Mononuclear cell (primary cell): Measurements from ENCODE around the gene CDC42EP1. TPM values are rescaled to one million over a fixed set of nuclear protein-coding genes. Genes with fewer than 3 reads are reported as not detected.
"Not testable (repeated sequence)": the region's sequence is repeated elsewhere in the genome, so short reads cannot be mapped to it uniquely, and the experiment has no call there.

Experiments
- H3K27me3 ChIP-seq: 2 replicates; pipeline ENCODE4 v1.6.0; 2011; ENCODE audit warnings: low read length, control low read depth; ENCODE audit not compliant: insufficient read depth
- H3K4me1 ChIP-seq: 2 replicates; pipeline ENCODE4 v1.5.1; 2011; ENCODE audit warnings: mild to moderate bottlenecking, low read length, control low read depth; ENCODE audit not compliant: insufficient read depth
- H3K4me3 ChIP-seq: 2 replicates; pipeline ENCODE4 v1.5.1; 2011; ENCODE audit warnings: mild to moderate bottlenecking, low read length, moderate library complexity
- H3K9me3 ChIP-seq: 2 replicates; pipeline ENCODE4 v1.5.1; 2011; ENCODE audit warnings: low read depth, mild to moderate bottlenecking, control low read depth, low read length
- total RNA-seq: library from RNA; depleted of rRNA; stranded (reverse); fragments of >200 nt; gene quantifications from one replicate; pipeline ENCODE4 v1.2.3, GENCODE V29; 2012

CDC42EP1 gene
- total RNA-seq, 1 donor, result 0.42 TPM

- Histone ChIP-seq H3K27me3 (peaks cover 8% of the 10 kb centered on the region), H3K4me1 (peaks cover 7% of the 10 kb centered on the region), H3K9me3 (no peaks in the 10 kb centered on the region), H3K4me3 (no peak overlapping the region)
These were observed 34.4 kb upstream of the CDC42EP1 start for GRCh38 chr22:37525746-37526350.

- Histone ChIP-seq H3K27me3 (peaks cover 3% of the 10 kb centered on the region), H3K4me1 (peaks cover 7% of the 10 kb centered on the region), H3K9me3 (no peaks in the 10 kb centered on the region), H3K4me3 (no peak overlapping the region)
These were observed 33.9 kb upstream of the CDC42EP1 start for GRCh38 chr22:37526376-37526775.

DNA sequence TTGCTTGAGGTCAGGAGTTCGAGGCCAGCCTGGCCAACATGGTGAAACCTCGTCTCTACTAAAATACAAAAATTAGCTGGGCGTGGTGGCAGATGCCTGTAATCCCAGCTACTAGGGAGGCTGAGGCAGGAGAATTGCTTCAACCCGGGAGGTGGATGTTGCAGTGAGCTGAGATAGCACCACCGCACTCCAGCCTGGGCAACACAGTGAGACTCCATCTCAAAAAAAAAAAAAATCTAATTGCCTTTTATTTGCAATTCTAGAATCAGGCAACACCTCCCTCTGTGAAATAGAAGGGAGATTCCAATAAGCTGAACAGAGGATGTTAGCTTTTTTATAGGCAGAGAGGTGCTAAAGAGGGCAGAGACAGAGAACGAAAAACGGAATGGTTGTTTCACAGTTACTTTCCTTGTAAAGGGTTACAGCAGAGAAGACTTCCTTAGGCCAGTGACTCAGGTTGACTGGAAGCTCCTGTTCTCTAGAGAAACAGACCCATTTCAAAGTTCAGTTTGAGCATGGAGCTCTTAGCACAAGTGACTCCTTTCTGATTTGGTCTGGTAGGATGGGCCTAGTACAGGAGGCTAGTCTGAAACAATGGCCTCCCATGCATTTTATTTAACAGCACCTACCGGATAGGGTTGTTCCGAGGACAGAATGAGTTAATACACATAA lies 33.1 kb upstream of the CDC42EP1 start:
- H3K9me3 ChIP-seq, H3K4me1 ChIP-seq, H3K4me3 ChIP-seq, H3K27me3 ChIP-seq: not testable (repeated sequence)

GRCh38 chr22:37527952-37528351 lies 32.3 kb upstream of the CDC42EP1 start:
- not testable (repeated sequence) for H3K4me3 ChIP-seq, H3K9me3 ChIP-seq, H3K27me3 ChIP-seq, H3K4me1 ChIP-seq

- no peak overlapping the region for H3K4me3 ChIP-seq
- H3K27me3 ChIP-seq, result no peaks in the 10 kb centered on the region
- peaks cover 13% of the 10 kb centered on the region for H3K4me1 ChIP-seq
- no peaks in the 10 kb centered on the region for H3K9me3 ChIP-seq
These were observed 30.5 kb upstream of the CDC42EP1 start for GRCh38 chr22:37529652-37530345.

DNA sequence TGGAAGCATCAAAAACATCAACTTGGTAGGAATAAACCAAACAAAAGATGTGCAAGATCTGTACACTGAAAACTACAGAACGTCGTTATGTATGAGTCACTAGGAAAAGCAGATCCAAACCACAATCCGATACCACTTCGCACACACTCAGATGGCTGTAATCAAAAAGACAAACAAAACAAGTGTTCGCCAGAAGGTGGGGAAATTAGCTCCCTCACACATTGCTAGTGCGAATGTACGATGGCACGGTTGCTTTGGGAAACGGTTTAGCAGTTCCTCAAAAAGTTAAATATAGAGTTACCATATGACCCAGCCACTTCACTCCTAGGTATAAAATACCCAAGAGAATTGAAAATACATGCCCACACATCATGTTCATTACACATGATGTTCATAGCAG lies 26.3 kb upstream of the CDC42EP1 start:
- Histone ChIP-seq H3K4me1 (peaks cover 22% of the 10 kb centered on the region), H3K27me3 (no peaks in the 10 kb centered on the region), H3K4me3 (no peak overlapping the region), H3K9me3 (no peaks in the 10 kb centered on the region)

- no peaks in the 10 kb centered on the region for H3K27me3 ChIP-seq
- H3K4me1 ChIP-seq, result peaks cover 26% of the 10 kb centered on the region
- no peaks in the 10 kb centered on the region for H3K9me3 ChIP-seq
- no peak overlapping the region for H3K4me3 ChIP-seq
These were observed 25.8 kb upstream of the CDC42EP1 start for GRCh38 chr22:37534445-37534844.

GRCh38 chr22:37535159-37535558 lies 25.1 kb upstream of the CDC42EP1 start:
- no peak overlapping the region for H3K4me3 ChIP-seq
- no peaks in the 10 kb centered on the region for H3K9me3 ChIP-seq
- H3K4me1 ChIP-seq, result peaks cover 22% of the 10 kb centered on the region
- no peaks in the 10 kb centered on the region for H3K27me3 ChIP-seq

DNA sequence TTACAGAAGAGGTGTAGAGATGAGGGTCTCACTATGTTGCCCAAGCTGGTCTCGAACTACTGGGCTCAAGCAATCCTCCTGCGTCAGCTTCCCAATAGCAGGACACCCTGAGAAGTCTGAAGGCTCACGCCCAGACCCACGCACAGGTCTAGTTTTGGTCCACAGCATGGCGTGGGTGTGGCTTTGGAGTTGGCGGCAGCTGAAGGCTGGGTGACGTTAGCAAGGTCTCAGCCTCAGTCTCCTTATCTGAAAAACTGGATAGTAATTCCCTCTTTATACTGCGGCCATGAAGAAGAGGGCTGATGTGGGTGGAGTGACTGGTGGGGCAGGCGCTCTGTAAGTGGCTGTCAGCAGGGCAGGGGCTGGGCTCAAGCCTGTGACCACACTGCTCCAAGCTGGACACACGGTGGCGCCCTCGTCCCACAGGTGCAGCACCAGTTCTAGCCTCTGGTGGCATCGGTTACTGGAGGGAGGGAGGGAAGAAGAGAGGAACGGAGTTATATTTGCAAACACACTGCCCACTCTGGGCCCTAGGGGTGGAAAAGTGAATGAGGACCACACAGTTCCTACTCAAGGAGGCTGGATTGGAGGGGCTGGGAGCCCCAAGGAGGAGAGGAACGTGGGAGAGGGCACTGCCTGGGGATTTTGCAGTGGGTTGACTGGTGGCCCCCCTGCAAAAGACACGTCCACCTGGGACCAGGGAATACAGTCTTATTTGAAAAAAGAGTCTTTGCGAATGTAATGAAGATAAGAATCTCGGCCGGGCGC lies 21.5 kb upstream of the CDC42EP1 start:
- H3K9me3 ChIP-seq, result no peaks in the 10 kb centered on the region
- no peaks in the 10 kb centered on the region for H3K27me3 ChIP-seq
- no peak overlapping the region for H3K4me3 ChIP-seq
- H3K4me1 ChIP-seq, result peaks cover 28% of the 10 kb centered on the region

DNA sequence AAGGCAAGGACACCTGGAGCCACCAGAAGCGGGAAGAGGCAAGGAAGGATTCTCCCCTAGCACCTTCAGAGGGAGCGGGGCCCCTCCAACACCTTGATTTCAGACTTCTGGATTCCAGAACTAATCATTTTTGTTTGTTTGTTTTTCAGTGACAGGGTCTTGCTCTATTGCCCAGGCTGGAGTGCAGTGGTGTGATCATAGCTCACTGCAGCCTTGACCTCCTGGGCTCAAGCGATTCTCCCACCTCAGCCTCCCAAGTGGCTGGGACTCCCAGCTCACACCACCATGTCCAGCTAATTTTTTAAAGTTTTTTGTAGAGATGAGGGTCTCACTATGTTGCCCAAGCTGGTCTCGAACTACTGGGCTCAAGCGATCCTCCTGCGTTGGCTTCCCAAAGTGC lies 20.5 kb upstream of the CDC42EP1 start:
- peaks cover 24% of the 10 kb centered on the region for H3K4me1 ChIP-seq
- not testable (repeated sequence) for H3K27me3 ChIP-seq, H3K9me3 ChIP-seq, H3K4me3 ChIP-seq

DNA sequence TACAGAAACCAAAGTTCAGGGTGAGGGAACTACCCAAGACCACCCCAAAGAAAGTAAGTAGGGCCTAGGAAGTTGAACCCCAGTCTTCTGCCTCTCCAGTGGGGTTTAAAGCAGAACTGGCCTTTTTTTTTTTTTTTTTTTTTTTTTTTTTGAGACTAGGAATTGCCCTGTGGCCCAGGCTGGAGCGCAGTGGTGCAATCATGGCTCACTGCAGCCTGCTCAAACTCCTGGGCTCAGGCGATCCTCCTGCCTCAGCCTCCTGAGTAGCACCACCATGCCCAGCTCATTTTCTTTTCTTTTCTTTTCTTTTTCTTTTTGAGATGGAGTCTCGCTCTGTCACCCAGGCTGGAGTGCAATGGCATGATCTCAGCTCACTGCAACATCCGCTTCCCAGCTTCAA lies 17.9 kb upstream of the CDC42EP1 start:
- not testable (repeated sequence) for H3K4me3 ChIP-seq, H3K27me3 ChIP-seq, H3K9me3 ChIP-seq
- H3K4me1 ChIP-seq, result peaks cover 39% of the 10 kb centered on the region

DNA sequence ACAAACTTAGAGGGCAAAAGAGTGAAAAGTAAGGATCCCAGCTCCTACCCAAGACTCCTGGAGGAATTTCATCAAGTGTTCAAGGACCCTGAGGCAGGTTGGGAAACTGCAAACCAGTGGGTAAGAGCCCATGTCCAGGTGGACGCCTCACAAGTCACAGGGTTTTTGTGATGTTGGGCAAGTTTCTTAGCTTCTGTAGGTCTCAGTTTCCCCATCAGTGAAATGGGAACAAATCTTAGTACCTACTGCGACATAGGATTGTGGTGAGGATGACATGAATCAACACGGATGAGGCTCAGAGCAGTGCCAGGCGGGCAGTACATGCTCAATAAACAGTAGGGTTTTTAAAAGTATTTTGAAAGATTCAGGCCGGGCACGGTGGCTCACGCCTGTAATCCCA lies 17.3 kb upstream of the CDC42EP1 start:
- no peaks in the 10 kb centered on the region for H3K27me3 ChIP-seq
- no peaks in the 10 kb centered on the region for H3K9me3 ChIP-seq
- no peak overlapping the region for H3K4me3 ChIP-seq
- H3K4me1 ChIP-seq, result peaks cover 39% of the 10 kb centered on the region

DNA sequence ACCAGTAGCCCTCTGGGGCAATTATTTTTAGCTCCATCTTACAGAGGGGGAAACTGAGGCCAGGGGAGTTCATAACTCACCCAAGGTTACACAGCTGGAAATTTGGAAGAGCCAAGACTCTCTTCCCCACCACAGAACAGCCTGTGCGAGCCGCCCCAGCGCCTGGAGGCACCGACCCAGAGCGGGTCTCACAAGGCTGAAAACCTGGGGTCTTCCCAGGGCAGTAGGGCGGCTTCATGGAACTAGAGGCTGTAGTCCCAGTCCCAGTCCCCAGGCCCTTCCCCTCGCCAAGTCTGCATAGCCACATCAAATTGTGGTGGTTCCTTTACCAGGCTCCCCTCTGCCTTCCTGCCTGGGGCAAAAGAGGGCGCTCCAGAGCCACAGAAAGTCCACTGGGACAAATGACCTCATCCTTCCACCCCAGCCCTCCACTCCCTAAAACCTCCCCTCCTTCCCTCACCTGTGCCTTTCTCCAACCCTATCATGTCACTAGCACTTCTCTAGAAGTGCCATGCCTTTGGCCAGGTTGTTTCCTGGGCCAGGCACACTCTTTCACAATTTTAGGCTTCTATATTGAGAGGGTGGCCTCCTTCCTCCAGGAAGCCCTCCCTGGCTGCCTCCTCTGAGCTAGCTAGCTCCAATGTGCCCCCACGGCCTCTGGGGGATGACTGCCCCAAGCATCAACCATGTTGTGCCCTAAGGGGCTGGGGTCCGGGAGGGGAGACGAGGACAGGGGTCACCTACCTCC lies 15.2 kb upstream of the CDC42EP1 start:
- H3K4me3 ChIP-seq, result no peak overlapping the region
- H3K27me3 ChIP-seq, result no peaks in the 10 kb centered on the region
- H3K4me1 ChIP-seq, result peaks cover 24% of the 10 kb centered on the region
- H3K9me3 ChIP-seq, result no peaks in the 10 kb centered on the region

DNA sequence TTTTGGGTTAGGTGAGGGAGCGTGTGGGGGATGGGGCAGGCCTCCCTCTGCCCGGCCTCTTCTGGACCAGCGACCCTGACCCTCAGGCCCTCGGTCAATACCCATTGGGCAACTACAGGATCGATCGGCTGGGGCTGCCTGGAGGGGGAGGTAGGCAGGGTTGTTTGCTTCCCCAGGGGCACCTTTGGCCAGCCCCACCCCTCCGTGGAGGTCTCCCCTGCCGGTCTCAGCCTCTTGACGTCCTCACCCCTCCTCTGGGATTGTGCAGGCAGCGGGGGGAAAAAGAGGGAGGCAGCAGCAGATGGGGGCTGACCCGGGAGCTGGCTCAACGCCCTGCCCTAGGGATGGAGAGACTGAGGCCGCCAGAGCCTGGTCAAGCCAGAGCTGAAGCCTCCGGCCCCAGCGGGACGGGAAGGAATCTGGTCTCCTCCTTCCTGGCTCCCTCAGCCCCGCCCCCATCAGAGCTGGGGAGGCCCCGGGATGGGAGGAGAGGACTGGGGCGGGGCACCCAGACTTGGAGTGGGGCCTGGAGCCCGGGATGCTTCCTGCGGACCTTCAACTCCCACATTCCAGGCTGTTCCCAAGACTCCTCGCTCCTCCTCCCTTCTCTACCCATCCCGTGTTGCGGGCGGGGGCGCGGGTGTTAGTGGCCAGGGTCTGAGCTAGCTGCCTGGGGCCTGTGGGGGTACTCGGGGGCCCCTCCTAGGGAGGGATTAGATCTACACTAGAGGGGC lies 14.4 kb upstream of the CDC42EP1 start:
- Histone ChIP-seq H3K27me3 (no peaks in the 10 kb centered on the region), H3K4me3 (no peak overlapping the region), H3K4me1 (peaks cover 24% of the 10 kb centered on the region), H3K9me3 (no peaks in the 10 kb centered on the region)
